ENCODE measurements around the gene IL5RA.

Gene IL5RA

GRCh38 chr3:3110299-3110630, at the start of gene IL5RA:
Gene IL5RA (minus strand): TSS chr3:3110374. CDS start chr3:3104984, 5,390 bp downstream.
- peak; percentile 54 to 76 for DNase-seq

GRCh38 chr3:3157484-3157883, 47.3 kb upstream of the IL5RA start:
- DNase-seq = no peak

GRCh38 chr3:3154879-3155610, 44.9 kb upstream of the IL5RA start:
- no peak for DNase-seq

GRCh38 chr3:3151513-3151912, 41.3 kb upstream of the IL5RA start:
- no peak for DNase-seq

- DNase-seq = no peak
Observed at GRCh38 chr3:3149560-3149959, 39.4 kb upstream of the IL5RA start.

- no peak for DNase-seq
Observed at GRCh38 chr3:3145831-3146230, 35.7 kb upstream of the IL5RA start.

GRCh38 chr3:3141939-3142338, 31.8 kb upstream of the IL5RA start:
- no peak for DNase-seq

GRCh38 chr3:3137526-3137925, 27.4 kb upstream of the IL5RA start:
- no peak for DNase-seq

GRCh38 chr3:3134750-3135448, 24.7 kb upstream of the IL5RA start:
- DNase-seq = no peak

- DNase-seq = no peak
Observed at GRCh38 chr3:3133500-3133899, 23.3 kb upstream of the IL5RA start.

- no peak for DNase-seq
Observed at GRCh38 chr3:3129579-3129978, 19.4 kb upstream of the IL5RA start.

GRCh38 chr3:3127432-3128010, 17.3 kb upstream of the IL5RA start:
- peak; percentile 26 to 55 for DNase-seq

- peak; percentile 95 for DNase-seq
Observed at GRCh38 chr3:3126477-3127431, 16.6 kb upstream of the IL5RA start, which contains the start of gene TRNT1. Gene TRNT1 (plus strand): TSS chr3:3126940. CDS start chr3:3129041, 2,101 bp downstream.

- no peak for DNase-seq
Observed at GRCh38 chr3:3125977-3126376, 15.8 kb upstream of the IL5RA start.

GRCh38 chr3:3119393-3119851, 9.2 kb upstream of the IL5RA start:
- DNase-seq = no peak

GRCh38 chr3:3117651-3118050, 7.5 kb upstream of the IL5RA start:
- DNase-seq = no peak

GRCh38 chr3:3113042-3113709, 3.0 kb upstream of the IL5RA start:
- no peak for DNase-seq

- DNase-seq = no peak
Observed at GRCh38 chr3:3110749-3111361, 681 bp upstream of the IL5RA start.

GRCh38 chr3:3109407-3110298, 521 bp downstream of the IL5RA start:
- DNase-seq = peak in 1 of 2 donors; percentile 31

- peak in 1 of 2 donors; percentile 25 for DNase-seq
Observed at GRCh38 chr3:3107858-3108257, 2.3 kb downstream of the IL5RA start.

GRCh38 chr3:3107181-3107580, 3.0 kb downstream of the IL5RA start:
- DNase-seq = no peak
